GM21717 (cell line): ENCODE measurements around the gene SEC16A.

ENCODE experiments used
- ATAC-seq: cut with Tn5 transposase; IDR thresholded peaks from one replicate; pipeline ENCODE4 v1.9.1; 2021; ENCODE audit warnings: mild to moderate bottlenecking, moderate library complexity; ENCODE audit not compliant: unreplicated experiment

Gene SEC16A

GRCh38 chr9:136403538-136403914 is 79.3 kb downstream of the SEC16A start:
- ATAC-seq: no peak

- no peak for ATAC-seq
Observed at GRCh38 chr9:136402067-136402466, 80.8 kb downstream of the SEC16A start.

- ATAC-seq: no peak
Observed at GRCh38 chr9:136401173-136401922, 81.5 kb downstream of the SEC16A start.

GRCh38 chr9:136400038-136400834 is 82.6 kb downstream of the SEC16A start, which contains the start of gene SNAPC4:
SNAPC4 (minus strand) TSS chr9:136400170; CDS start chr9:136398428, 1,742 bp downstream.
- ATAC-seq: peak; percentile 64

- ATAC-seq: no peak
Observed at GRCh38 chr9:136399176-136400037, 83.4 kb downstream of the SEC16A start.

- no peak for ATAC-seq
Observed at GRCh38 chr9:136398286-136398685, 84.6 kb downstream of the SEC16A start.

- ATAC-seq: no peak
Observed at GRCh38 chr9:136397643-136398042, 85.2 kb downstream of the SEC16A start.

GRCh38 chr9:136396219-136396515 is 86.7 kb downstream of the SEC16A start:
- no peak for ATAC-seq

- ATAC-seq: no peak
Observed at GRCh38 chr9:136395345-136396218, 87.3 kb downstream of the SEC16A start.

GRCh38 chr9:136395020-136395340 is 87.9 kb downstream of the SEC16A start:
- ATAC-seq: no peak

- no peak for ATAC-seq
Observed at GRCh38 chr9:136394312-136395019, 88.4 kb downstream of the SEC16A start.

GRCh38 chr9:136393531-136393930 is 89.3 kb downstream of the SEC16A start:
- ATAC-seq: no peak

GRCh38 chr9:136392538-136393449 is 90.0 kb downstream of the SEC16A start:
- ATAC-seq: no peak

- ATAC-seq: no peak
Observed at GRCh38 chr9:136391737-136392537, 90.9 kb downstream of the SEC16A start.
